GM18873 (cell line): ENCODE data around the gene ASS1.
"Not testable (repeated sequence)": the region's sequence is repeated elsewhere in the genome, so short reads cannot be mapped to it uniquely, and the experiment has no call there.

Experiments
- ATAC-seq: cut with Tn5 transposase; IDR thresholded peaks from one replicate; pipeline ENCODE4 v1.9.1; 2021; ENCODE audit warnings: mild to moderate bottlenecking, moderate library complexity, moderate number of reproducible peaks; ENCODE audit not compliant: unreplicated experiment, low FRiP score

The ASS1 gene

DNA sequence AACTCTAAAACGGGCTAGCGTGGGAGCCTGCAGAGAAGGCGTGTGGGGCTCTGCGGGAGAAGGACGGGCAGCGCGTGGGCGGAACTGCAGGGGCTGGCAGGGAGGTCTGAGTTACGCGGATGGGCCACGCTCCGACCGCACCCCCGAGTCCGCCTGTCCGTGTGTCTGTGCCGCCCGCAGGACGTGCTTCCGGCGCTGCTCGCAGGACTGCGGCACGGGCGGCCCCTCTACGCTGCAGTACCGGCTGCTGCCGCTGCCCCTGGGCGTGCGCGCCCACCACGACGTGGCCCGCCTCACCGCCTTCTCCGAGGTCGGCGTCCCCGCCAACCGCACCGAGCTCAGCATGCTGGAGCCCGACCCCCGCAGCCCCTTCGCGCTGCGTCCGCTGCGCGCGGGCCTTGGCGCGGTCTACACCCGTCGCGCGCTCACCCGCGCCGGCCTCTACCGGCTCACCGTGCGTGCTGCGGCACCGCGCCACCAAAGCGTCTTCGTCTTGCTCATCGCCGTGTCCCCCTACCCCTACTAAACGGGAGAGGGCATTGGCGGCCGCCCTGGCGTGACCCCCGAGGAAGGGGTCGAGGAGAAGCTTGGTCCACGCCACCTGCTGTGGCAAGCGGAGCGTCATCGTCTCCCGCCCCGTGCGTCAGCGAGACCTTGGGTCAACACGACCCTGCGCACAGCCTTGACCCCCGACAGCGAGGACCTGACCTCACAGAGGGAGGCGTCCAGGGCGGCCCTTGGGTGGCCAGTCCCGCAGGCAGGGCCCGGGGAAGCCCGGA, 11.4 kb upstream of the ASS1 start:
- no peak for ATAC-seq

DNA sequence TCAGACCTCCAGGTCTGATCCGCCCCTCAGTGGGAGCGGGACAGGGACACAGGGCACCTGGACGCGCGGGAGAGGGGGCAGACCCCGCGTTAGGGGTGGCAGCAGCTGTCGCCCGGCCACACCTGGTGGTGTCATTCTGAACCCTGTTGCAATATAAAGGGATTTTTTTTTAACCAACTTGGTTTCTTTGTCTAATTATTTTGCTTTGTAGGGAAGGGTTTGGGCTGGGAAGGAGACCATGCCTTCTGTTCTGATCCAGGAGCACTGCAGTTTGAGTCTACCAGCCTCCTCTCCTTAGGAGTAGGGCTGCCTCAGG, 10.9 kb upstream of the ASS1 start:
- ATAC-seq, result no peak

DNA sequence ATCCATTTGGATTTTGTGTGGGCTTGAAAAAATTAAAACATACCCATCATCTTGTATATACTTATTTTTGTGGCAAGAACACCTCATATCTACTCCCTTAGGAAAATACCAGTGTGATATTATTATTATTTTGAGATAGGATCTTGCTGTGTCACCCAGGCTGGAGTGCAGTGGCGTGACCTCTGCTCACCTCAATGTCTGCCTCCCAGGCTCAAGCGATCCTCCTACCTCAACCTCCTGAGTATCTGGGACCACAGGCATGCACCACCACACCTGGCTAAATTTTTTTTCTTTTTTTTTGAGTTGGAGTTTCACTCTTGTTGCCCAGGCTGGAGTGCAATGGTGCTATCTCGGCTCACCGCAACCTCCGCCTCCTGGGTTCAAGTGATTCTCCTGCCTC, 10.1 kb upstream of the ASS1 start:
- ATAC-seq, result not testable (repeated sequence)

DNA sequence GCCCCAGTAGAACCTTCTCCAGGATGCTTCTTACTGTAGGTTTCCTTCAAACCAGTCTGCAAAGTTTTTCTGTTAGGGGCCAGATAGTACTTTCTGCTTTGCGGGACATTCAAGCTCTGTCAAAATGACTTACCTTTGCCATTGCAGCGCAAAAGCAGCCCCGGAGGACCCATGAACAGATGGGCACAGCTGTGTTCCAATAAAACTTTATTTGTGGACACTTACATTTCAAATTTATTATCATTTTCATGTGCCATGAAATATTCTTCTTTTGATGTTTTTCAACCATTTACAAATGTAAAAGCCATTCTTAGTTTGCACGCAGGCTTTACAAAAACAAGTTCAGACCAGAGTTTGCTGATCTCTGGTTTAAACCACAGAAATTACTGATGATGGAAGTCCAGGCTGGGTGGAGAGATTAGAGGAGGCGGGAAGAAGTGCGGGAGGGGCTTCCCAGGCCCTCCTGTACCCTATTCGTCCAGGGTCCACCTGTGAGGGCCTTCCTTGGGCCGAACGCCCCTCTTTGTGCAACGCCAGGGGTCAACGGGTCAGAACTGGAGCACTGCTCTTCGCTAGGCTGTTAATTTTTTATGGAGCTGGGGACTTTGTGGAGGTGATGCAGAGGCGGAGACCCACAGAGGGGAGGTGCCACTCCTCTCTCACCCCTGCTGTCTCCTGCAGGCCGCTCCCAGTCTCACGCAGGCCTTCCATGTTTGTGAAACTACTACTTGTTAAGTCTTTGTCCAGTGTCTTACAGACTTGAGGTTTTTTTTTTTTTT, 7.6 kb upstream of the ASS1 start:
- ATAC-seq, result no peak

DNA sequence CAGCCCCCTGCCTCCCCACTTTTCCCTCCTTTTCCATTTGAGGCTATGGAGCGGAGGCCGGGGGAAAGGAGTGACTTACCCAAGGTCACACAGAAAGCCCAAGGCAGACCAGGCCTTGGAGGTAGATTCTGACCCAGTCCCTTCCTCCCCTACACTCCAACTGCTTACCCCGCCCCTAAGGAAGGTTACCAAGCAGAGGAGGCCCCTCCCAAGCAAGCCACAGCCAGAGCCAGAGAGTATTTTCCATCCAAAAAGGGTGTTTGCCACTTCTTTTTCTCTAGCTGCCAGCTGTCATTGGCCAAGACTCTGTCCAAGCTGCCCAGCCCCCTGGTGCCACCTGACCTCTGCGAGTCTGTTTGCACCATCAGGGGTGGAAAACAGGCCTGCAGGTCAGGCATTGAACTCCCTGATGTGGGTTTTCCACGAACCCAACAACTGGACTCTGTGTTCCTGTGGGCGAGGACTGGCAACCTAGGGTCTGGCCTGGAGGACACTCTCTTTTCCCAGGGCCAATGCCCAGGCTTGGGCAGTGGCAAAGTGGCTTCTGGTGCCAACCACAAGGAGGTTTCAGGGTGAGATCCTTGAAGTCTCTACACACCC, 6.3 kb upstream of the ASS1 start:
- no peak for ATAC-seq

DNA sequence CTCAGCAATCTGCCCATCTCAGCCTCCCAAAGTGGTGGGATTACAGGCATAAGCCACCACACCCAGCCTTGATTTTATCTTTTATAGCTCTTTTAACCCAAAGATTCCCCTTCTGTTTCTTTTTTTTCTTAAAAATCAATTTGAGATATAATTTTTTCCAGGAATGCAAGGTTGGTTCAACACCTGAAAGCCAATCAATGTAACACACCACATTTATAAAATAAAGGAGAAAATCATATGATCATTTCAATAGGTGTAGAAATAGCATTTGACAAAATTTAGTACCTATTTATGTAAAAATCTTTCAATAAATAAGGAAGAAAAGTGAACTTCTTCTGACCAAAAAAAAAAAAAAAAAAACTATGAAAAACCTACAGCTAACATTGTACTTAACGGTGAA, 3.7 kb upstream of the ASS1 start:
- no peak for ATAC-seq

DNA sequence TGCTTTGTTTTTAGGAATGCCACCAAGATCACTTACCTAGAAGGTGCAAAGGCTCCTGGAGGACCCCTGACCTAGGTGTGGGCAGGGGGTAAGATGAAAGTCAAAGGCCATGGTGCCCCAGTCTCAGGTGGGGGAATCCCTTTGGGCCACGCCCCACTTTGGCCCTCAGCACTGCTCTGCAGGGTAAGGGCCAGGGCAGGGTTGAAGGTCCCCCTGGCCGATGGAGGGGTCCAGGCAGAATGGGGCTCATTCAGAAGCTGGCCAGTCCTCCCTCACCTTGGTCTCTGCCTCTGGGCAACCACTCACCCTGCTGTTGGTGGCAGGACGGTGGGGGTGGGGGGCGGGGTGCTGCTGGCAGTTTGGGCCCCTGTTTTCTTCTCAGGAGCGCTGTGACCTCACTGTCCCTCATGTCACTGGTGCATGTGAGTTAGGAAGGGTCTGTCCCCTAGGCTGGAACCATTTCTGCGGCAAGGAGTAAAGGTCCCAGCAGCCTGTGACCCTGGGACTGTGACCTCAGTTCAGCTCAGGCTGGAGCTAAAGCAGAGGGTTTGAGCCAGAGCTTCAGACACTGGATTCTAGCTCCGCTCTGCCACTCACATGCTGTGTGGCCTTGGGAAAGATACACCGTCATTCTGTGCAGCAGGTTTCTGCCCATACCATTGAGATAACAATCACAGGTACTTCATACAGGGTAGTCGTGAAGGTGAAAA, 1.9 kb upstream of the ASS1 start:
- ATAC-seq, result no peak

DNA sequence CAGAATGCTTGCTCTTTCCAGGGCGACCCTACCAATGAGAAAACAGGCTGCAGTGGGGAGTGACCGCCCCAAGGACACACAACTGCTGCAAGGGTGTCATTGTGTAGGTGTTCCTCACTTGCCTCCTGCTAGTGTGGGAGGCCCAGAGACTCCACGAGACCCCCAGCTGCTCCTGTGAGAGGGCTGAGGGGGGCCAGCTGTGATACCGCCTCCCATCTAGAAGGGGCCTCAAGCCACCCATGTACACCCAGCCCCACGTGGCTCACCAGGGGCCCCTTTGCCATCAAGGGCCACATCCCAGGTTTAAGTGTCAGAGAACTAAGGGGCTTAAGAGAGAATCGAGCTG, 1.3 kb upstream of the ASS1 start:
- no peak for ATAC-seq

DNA sequence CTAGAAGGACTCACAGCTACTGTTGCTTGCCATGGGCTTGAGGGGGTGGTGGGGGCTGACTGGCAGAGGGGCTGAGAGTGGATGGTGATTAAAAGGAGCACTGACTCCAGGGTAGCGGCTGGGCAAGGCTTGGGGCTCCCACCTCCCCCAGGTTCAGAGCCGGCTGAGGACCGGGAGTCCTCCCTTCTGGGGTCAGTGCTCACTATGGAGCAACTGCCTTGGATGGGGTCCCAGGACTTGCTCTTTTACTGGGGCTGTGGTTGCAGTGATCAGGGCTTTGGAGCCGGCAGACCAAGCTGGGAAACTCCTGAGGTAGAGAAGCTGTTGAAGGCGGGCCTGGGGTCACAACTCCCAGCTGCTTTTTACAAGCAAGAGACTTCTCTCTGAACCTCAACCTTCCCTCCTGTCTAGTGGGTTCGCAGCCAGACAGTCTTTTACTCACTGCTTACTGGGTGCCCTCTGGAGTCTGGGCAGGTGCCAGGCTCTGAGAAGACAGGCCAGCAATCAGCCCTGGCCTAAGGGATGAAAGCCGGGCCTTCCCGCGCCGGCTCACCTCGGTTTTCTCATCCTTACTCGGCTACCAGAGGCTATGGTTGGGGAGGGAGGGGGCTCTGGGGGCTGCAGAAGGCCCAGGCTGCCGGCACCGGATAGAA, 795 bp upstream of the ASS1 start:
- ATAC-seq, result no peak

DNA sequence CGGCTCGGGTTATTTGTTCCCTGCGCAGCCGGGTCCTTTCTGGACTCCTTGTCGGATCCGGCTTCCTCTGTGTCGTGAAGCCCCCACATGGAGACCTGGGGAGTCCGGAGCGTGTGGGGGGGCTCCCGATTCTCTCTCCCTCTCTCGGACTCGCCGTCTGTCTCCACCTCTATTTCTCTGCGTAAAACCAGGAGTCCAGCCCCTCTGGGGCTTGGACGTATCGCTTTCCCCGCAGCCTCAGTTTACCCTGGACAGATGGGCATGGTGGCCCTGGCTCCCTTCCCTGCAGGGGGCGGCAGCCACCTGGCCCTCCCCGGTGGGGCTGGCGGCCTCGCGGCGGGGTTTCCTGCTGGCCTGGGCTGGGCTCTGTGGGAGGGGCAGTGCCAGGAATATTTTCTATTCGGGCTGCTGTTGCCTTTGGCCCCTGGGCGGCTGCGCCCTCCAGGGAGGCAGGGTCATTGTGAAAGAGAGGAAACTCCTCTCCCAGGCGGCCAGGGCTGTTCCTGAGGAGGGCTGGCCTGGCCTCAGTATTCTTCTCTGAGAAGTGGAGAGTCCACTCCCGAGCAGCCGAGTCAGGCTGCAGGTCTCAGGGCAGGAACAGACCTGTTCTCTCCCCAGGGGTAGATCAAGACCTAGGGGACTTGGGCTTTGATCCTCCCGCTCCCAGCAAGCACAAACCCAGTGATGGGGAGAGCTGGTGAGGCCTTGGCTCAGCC, 665 bp downstream of the ASS1 start:
- ATAC-seq, result no peak

DNA sequence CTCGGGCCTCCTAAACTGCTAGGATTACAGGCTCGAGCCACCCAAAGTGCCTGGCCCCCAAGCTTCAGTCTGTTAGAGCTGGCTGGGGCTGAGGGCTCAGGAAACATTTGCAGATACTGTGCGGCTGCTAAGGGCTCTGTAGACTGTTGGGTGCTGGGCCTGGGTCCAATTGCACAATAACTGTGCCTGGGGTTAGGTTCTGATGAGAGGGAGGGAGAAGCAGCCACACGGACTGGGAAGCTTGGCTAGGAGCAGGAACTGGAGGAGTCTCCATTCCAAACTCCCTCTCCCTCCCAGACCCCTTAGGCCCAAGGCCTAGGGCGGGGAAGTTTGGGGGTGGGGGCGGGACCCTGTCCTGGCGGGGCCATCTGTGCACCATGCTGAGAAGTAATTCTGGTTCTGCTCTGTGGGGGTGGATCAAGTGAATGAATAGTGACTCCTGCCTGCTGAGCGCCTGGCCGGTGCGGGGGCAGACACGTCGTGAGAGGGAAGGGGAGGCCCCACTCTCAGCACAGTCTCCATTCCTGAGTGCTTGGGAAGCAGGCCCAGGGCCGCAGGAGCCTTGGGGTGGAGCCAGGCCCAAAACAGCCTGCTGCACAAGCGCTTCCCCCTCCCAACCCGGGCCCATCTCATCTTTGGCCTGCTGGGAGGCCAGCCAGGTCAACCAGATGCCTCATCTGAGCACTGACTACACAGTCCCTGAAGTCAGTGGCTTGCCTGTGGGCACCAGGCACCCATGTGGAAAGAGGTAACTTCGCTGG, 1.5 kb downstream of the ASS1 start:
- ATAC-seq, result no peak

DNA sequence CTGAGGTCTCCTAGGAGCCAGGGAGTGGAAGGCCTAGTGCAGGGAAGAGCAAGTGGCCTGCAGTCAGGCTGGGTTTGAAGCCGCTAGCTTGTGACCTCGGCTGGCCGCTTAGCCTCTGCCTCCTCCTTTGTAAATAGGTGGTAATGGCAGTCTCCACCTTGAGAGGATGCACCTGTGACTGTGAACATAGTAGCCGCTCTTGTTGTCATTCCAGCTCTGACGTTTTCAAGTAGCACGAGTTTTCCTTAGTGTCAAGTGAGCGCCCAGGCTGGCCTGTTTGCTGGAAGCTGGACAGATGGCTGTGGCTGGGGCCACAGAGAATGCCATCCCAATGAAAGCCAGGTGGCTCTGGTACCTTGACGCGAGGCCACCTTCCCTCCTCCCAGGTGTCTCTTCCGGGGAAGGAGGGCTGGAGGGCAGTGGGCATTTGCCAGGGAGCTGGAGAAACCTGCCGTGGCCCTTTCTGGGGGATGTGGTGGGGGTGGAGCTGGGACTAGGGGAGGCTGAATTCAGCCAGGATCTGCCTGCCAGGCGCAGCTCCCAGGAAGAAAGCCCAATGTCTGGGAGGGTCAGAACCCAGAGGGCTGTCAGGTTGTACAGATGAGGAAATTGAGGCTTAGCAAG, 2.5 kb downstream of the ASS1 start:
- ATAC-seq, result no peak

DNA sequence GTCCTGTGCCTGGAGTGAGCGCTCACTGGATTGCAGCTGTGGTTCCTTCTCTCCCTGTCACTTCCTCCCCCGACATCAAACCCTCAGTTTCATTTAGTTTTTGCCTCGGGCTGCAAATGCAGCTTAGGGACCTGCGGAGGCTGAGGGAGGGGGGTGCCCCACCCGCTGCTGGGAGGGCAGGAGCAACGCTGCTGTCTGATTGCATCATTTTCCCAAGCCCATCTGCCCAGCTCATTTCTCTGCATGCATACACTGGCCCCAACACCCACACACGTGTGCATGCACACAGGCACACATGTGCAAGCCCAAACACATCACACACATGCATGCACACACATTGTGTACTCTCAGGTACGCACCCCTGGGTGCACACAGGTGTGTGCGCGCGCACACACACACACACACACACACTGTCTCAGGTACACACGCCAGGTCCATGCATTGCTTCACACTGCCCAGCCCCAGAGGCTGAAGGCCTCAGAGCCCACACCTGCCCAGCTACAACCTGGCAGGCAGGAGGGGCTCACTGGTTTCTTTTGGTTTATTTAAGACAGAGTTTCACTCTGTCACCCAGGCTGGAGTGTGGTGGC, 3.4 kb downstream of the ASS1 start:
- ATAC-seq, result no peak

DNA sequence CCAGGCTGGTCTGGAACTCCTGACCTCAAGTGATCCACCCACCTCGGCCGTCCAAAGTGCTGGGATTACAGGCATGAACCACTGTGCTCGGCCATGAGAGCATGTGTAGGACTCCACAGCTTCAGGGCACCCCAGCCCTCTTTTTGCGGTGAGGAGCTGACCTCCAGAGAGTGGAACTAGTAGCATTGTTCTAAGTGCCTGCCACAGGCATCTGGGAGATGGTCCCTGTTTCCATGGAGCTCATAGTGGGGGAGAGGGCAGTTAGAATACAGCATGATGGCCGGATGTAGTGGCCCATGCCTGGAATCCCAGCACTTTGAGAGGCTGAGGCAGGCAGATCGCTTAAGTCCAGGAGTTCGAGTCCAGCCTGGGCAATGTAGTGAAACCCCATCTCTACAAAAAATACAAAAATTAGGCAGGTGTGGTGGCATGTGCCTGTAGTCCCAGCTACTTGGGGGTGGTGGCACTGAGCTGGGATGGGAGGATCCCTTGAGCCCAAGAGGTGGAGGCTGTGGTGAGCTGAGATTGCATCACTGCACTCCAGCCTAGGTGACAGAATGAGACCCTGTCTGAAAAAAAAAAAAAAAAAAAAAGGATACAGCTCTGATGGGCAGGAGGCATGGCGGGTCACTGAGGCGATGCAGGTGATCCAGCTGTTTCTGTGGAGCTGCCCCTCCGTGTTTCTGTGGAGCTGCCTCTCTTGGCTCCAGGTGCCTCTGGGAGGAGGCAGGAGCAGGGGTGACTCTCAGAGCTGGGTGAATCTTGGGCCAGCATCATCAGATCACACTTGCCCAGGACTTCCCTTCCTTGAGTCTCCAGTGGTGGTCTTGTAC, 4.2 kb downstream of the ASS1 start:
- ATAC-seq, result no peak

DNA sequence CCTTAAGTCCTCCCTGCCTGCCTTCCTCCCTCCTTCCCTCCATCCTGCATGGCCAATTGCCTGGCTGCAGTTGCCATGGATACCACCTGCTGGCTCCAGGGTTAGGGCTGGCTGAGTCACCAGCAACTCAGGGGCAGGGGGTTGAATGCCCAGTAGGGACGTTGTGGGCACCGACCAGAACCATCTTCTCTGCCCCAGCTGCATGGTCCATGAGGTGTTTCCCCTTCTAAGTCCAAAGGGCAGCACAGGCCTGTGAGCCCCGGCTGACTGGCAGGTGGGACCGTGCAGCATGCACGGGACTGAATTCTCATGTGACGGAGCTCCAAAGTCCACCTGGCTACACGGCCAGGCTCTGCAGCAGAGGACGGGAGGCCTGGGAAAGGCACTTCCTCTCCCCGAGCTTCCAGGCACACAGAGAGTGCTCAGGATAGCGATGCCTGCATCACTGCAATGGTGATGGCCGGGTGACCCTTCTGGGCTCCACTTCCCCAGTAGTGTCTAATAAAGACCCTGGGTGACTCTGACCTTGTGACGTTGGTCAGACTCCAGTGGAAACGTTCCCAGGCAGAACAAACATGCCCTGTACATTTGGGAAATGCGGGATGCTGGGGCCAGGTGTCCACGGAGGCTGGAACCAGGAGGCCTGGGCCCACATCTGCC, 5.7 kb downstream of the ASS1 start:
- no peak for ATAC-seq

DNA sequence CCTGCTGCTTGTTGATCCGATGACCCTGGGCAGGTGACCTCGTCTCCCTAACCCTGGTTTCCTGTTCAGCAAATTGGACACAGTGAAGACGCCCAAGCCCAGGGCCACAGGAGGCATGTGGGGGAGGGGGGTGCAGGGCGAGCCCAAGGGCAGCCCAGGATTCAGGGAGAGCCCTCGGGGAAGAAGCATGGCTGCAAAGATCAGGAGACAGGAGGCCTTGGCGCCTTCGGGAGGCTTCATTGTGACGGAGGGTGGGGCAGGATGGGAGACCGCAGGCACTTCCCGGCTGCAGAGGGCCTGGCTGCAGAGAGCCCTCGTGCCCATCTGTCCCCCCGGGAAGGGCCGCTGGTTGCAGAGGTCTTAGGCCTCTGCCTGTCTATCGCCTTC, 6.2 kb downstream of the ASS1 start:
- ATAC-seq, result no peak
